ENCODE measurements around the gene GAS7. TPM values are rescaled to one million over a fixed set of nuclear protein-coding genes. Genes with fewer than 3 reads are reported as not detected.

GAS7 gene
- total and polyA plus RNA-seq, 12 donors: 19.8 to 111 (median 61.8) TPM

GRCh38 chr17:10050597-10051101 is 147.8 kb downstream of the GAS7 start:
- Histone ChIP-seq H3K27ac (peak overlapping the region in 9 of 10 donors; percentile 38 to 82 (median 68)), H3K4me1 (peaks cover 0 to 70% (median 13%) of the 10 kb centered on the region in 9 donors), H3K9me3 (peaks cover 0 to 3% (median 0%) of the 10 kb centered on the region in 11 donors), H3K4me3 (no peak overlapping the region), H3K36me3 (no peaks in the 10 kb centered on the region), H3K27me3 (no peaks in the 10 kb centered on the region)
- DNase-seq (peak; percentile 30 to 65), ATAC-seq (peak; percentile 55 to 83 (median 78))
- no peak for TF ChIP-seq CTCF (IDR thresholded peaks at IDR 0.05)
- WGBS, 2 donors: 35 to 48% methylated on average over 3 of the region's 3 CpGs
- intact Hi-C loops (cut with DNase I): no loop called here

GRCh38 chr17:10048629-10049350 is 149.6 kb downstream of the GAS7 start:
- Histone ChIP-seq H3K4me1 (peaks cover 0 to 62% (median 14%) of the 10 kb centered on the region in 9 donors), H3K4me3 (no peak overlapping the region), H3K36me3 (no peaks in the 10 kb centered on the region), H3K27me3 (no peaks in the 10 kb centered on the region), H3K9me3 (peaks cover 0 to 3% (median 0%) of the 10 kb centered on the region in 11 donors), H3K27ac (peak overlapping the region in 7 of 10 donors; percentile 0 to 63 (median 34))
- WGBS, 2 donors: 79 to 80% methylated on average over 7 of the region's 7 CpGs
- TF ChIP-seq CTCF (IDR thresholded peaks at IDR 0.05): no peak
- DNase-seq (no peak), ATAC-seq (peak in 4 of 8 donors; percentile 21 to 38 (median 36))
- intact Hi-C loops (cut with DNase I): loop anchor here in 2 of 10 donors (5.0 to 10.0 kb wide), 2 partner anchors 66 to 844 kb away; no protein-coding TSS in a partner anchor

- Histone ChIP-seq H3K9me3 (peaks cover 0 to 3% (median 0%) of the 10 kb centered on the region in 11 donors), H3K27ac (peak overlapping the region in 4 of 10 donors; percentile 4 to 33 (median 22)), H3K4me1 (peaks cover 0 to 61% (median 21%) of the 10 kb centered on the region in 9 donors), H3K36me3 (no peaks in the 10 kb centered on the region), H3K27me3 (no peaks in the 10 kb centered on the region), H3K4me3 (no peak overlapping the region)
- TF ChIP-seq CTCF (IDR thresholded peaks at IDR 0.05): no peak
- no peak for DNase-seq
- ATAC-seq: no peak
- 65 to 71% methylated on average over 13 of the region's 13 CpGs for WGBS, 2 donors
- intact Hi-C loops (cut with DNase I): loop anchor here in 2 of 10 donors (5.0 to 10.0 kb wide), 2 partner anchors 68 to 845 kb away; no protein-coding TSS in a partner anchor
Observed at GRCh38 chr17:10046786-10047785, 151.3 kb downstream of the GAS7 start.

Data from heart right ventricle (tissue), 16 donors.